H1 (cell line): ENCODE measurements around the gene GRHL3. TPM values are rescaled to one million over a fixed set of nuclear protein-coding genes. Genes with fewer than 3 reads are reported as not detected.

Source experiments
- CTCF ChIA-PET: fragments of 300-600 bp; sonication (Branson Sonifier 250); formaldehyde crosslinking; loops from one replicate; lab custom pipeline; 2021; ENCODE audit not compliant: partially characterized antibody; lab: Charles Lee
- POLR2A ChIA-PET: fragments of 300-600 bp; sonication (Branson Sonifier 250); formaldehyde crosslinking; loops from one replicate; lab custom pipeline; 2021; ENCODE audit warnings: inconsistent platforms; ENCODE audit not compliant: partially characterized antibody; lab: Charles Lee
- DNase-seq, 2 experiments: peaks; one replicate each; pipeline versions ENCODE4 v3.0.0 to v3.0.0-alpha.2; 2010 to 2022; ENCODE audit warnings: low spot score in 2 of 2, low read depth in 1 of 2, mixed read lengths in 1 of 2
- FAIRE-seq: peaks from 2 replicates; lab custom pipeline; 2011; peaks lifted over from hg19 to GRCh38; lab: Jason Lieb, UNC
- H2AFZ ChIP-seq: 2 replicates; pipeline ENCODE4 v1.8.1; 2012; ENCODE audit warnings: low read length, inconsistent platforms
- H2AK5ac ChIP-seq: 2 replicates; pipeline ENCODE4 v1.6.1; 2013; ENCODE audit warnings: low read depth, low read length
- H2BK120ac ChIP-seq: replicated peaks from 2 replicates; pipeline ENCODE3; 2013; ENCODE audit warnings: low read depth, low read length, inconsistent platforms
- H2BK12ac ChIP-seq: 2 replicates; pipeline ENCODE4 v1.6.1; 2013; ENCODE audit warnings: low read depth, low read length
- H2BK15ac ChIP-seq: 2 replicates; pipeline ENCODE4 v1.6.1; 2013; ENCODE audit warnings: low read length
- H2BK20ac ChIP-seq: 2 replicates; pipeline ENCODE4 v1.6.1; 2013; ENCODE audit warnings: low read length
- H2BK5ac ChIP-seq: 2 replicates; pipeline ENCODE4 v1.6.1; 2013; ENCODE audit warnings: low read depth, low read length
- H3K14ac ChIP-seq: 2 replicates; pipeline ENCODE4 v1.6.1; 2013; ENCODE audit warnings: inconsistent platforms; ENCODE audit not compliant: insufficient read length
- H3K18ac ChIP-seq: 2 replicates; pipeline ENCODE4 v1.6.1; 2013; ENCODE audit warnings: low read length; ENCODE audit errors: extremely low read depth
- H3K23ac ChIP-seq: 2 replicates; pipeline ENCODE4 v1.6.1; 2013; ENCODE audit warnings: inconsistent platforms; ENCODE audit not compliant: insufficient read length
- H3K23me2 ChIP-seq: 2 replicates; pipeline ENCODE4 v1.6.1; 2013; ENCODE audit warnings: low read depth, low read length
- H3K27ac ChIP-seq: 2 replicates; pipeline ENCODE4 v1.6.1; 2011; ENCODE audit warnings: low read depth, low read length, inconsistent platforms
- H3K27me3 ChIP-seq, 4 experiments: replicated peaks in 1 of 4; 1 replicate in 1 of 4; 2 replicates in 3 of 4; pipeline versions ENCODE4 v1.6.1 to v1.8.1; 2011 to 2013; ENCODE audit warnings: low read length in 3 of 4, mild to moderate bottlenecking in 3 of 4, inconsistent platforms in 2 of 4, mixed read lengths in 2 of 4, moderate library complexity in 1 of 4; ENCODE audit not compliant: control insufficient read depth in 3 of 4, insufficient read depth in 3 of 4; ENCODE audit errors: extremely low read depth in 1 of 4
- H3K36me3 ChIP-seq, 4 experiments: 2 replicates each; pipeline versions ENCODE4 v1.6.1 to v1.8.1; 2011 to 2013; ENCODE audit warnings: mild to moderate bottlenecking in 4 of 4, low read length in 3 of 4, moderate library complexity in 2 of 4, control low read depth in 1 of 4, inconsistent platforms in 1 of 4; ENCODE audit not compliant: insufficient read depth in 4 of 4, control insufficient read depth in 2 of 4
- H3K4ac ChIP-seq: replicated peaks from 2 replicates; pipeline ENCODE3; 2013; ENCODE audit warnings: low read length, low read depth, mixed read lengths, inconsistent platforms; ENCODE audit not compliant: insufficient read length
- H3K4me1 ChIP-seq, 4 experiments: replicated peaks in 1 of 4; 1 replicate in 1 of 4; 2 replicates in 3 of 4; pipeline versions ENCODE4 v1.6.1 to v1.8.1; 2011 to 2013; ENCODE audit warnings: low read length in 3 of 4, inconsistent platforms in 2 of 4, mixed read lengths in 1 of 4; ENCODE audit not compliant: insufficient read depth in 4 of 4, control insufficient read depth in 3 of 4
- H3K4me2 ChIP-seq, 2 experiments: 2 replicates each; pipeline versions ENCODE4 v1.6.1 to v1.8.1; 2011 to 2013; ENCODE audit warnings: low read depth in 2 of 2, low read length in 2 of 2, control low read depth in 1 of 2, inconsistent platforms in 1 of 2, mild to moderate bottlenecking in 1 of 2; ENCODE audit not compliant: insufficient read depth in 1 of 2
- H3K4me3 ChIP-seq, 4 experiments: fragments of 200-600, 300-600 bp in 1 of 4; sonication (generic), shearing (Covaris generic), sonication (Bioruptor Twin) in 1 of 4; 2 replicates each; pipeline versions ENCODE4 v1.5.1 to v1.8.1; 2011 to 2016; ENCODE audit warnings: low read length in 4 of 4, low read depth in 3 of 4, control low read depth in 2 of 4, inconsistent platforms in 2 of 4, mild to moderate bottlenecking in 2 of 4, mixed read lengths in 1 of 4, moderate library complexity in 1 of 4; ENCODE audit not compliant: insufficient read depth in 2 of 4; ENCODE audit errors: extremely low read depth in 1 of 4
- H3K56ac ChIP-seq: replicated peaks from 2 replicates; pipeline ENCODE3; 2013; ENCODE audit warnings: low read depth, mild to moderate bottlenecking, mixed read lengths, low read length, inconsistent platforms; ENCODE audit not compliant: insufficient read length
- H3K79me1 ChIP-seq: 2 replicates; pipeline ENCODE4 v1.6.1; 2013; ENCODE audit warnings: low read depth, low read length, control low read depth
- H3K79me2 ChIP-seq, 2 experiments: 2 replicates each; pipeline versions ENCODE4 v1.6.1 to v1.8.1; 2012 to 2013; ENCODE audit warnings: low read length in 2 of 2, mild to moderate bottlenecking in 2 of 2, inconsistent platforms in 1 of 2; ENCODE audit not compliant: insufficient read depth in 2 of 2, control insufficient read depth in 1 of 2
- H3K9ac ChIP-seq, 4 experiments: replicated peaks in 1 of 4; 1 replicate in 1 of 4; 2 replicates in 3 of 4; pipeline versions ENCODE4 v1.6.1 to v1.8.1; 2011 to 2013; ENCODE audit warnings: low read depth in 3 of 4, low read length in 3 of 4, control low read depth in 2 of 4, mild to moderate bottlenecking in 2 of 4, moderate library complexity in 2 of 4, inconsistent platforms in 1 of 4; ENCODE audit errors: extremely low read depth in 1 of 4
- H3K9me3 ChIP-seq, 2 experiments: 2 replicates each; pipeline versions ENCODE4 v1.6.1 to v1.8.1; 2012 to 2013; ENCODE audit warnings: mild to moderate bottlenecking in 2 of 2, moderate library complexity in 2 of 2, control low read depth in 1 of 2, inconsistent platforms in 1 of 2, low read depth in 1 of 2, low read length in 1 of 2, mixed read lengths in 1 of 2; ENCODE audit not compliant: insufficient read depth in 2 of 2
- H4K20me1 ChIP-seq, 2 experiments: replicated peaks in 1 of 2; 2 replicates each; pipeline versions ENCODE3 to v1.8.1; 2011 to 2013; ENCODE audit warnings: inconsistent platforms in 2 of 2, low read length in 2 of 2, mild to moderate bottlenecking in 1 of 2; ENCODE audit not compliant: insufficient read depth in 2 of 2, control insufficient read depth in 1 of 2
- H4K5ac ChIP-seq: 2 replicates; pipeline ENCODE4 v1.6.1; 2013; ENCODE audit warnings: low read length, low read depth, mixed read lengths, inconsistent platforms; ENCODE audit not compliant: insufficient read length
- H4K8ac ChIP-seq: 2 replicates; pipeline ENCODE4 v1.8.0; 2013; ENCODE audit warnings: mild to moderate bottlenecking, moderate library complexity, low read length, inconsistent platforms; ENCODE audit not compliant: insufficient read depth; ENCODE audit errors: extremely low read depth
- H4K91ac ChIP-seq: replicated peaks from 2 replicates; pipeline ENCODE3; 2013; ENCODE audit warnings: low read length, mixed read lengths, inconsistent platforms; ENCODE audit not compliant: insufficient read length
- ASH2L ChIP-seq: fragments of 200-600, 300-600 bp; sonication (generic); IDR thresholded peaks from one replicate; pipeline ENCODE4 v1.7.1; 2017; ENCODE audit warnings: low read length
- ATF2 ChIP-seq: IDR thresholded peaks from 2 replicates; pipeline ENCODE4 v1.6.1; 2012; ENCODE audit warnings: low read length, inconsistent platforms
- BACH1 ChIP-seq: IDR thresholded peaks from 2 replicates; pipeline ENCODE4 v1.6.1; 2012; ENCODE audit warnings: low read length, improper control_type of control experiment
- CBX8 ChIP-seq: fragments of 300-800, 300-1000 bp; sonication (generic); IDR thresholded peaks from 2 replicates; pipeline ENCODE4 v1.7.1; 2016; ENCODE audit warnings: low read depth, low read length, borderline replicate concordance
- EGR1 ChIP-seq: IDR thresholded peaks from 2 replicates; pipeline ENCODE4 v1.6.1; 2011; ENCODE audit warnings: low read depth, low read length, borderline replicate concordance
- HDAC6 ChIP-seq: IDR thresholded peaks from one replicate; pipeline ENCODE4 v1.7.1; 2012; ENCODE audit warnings: low read depth, mild to moderate bottlenecking, inconsistent platforms, low read length, moderate library complexity
- KDM1A ChIP-seq: fragments of 200-600, 300-600 bp; sonication (generic); IDR thresholded peaks from 2 replicates; pipeline ENCODE4 v1.7.1; 2016; ENCODE audit warnings: mild to moderate bottlenecking, low read length, borderline replicate concordance
- NANOG ChIP-seq: IDR thresholded peaks from 2 replicates; pipeline ENCODE4 v1.6.1; 2011; ENCODE audit warnings: low read length, low read depth, mild to moderate bottlenecking, inconsistent platforms; ENCODE audit not compliant: insufficient read depth, poor library complexity, severe bottlenecking
- POU5F1 ChIP-seq: IDR thresholded peaks from 2 replicates; pipeline ENCODE4 v1.6.1; 2011; ENCODE audit warnings: low read depth, mild to moderate bottlenecking, low read length, moderate library complexity
- SIRT6 ChIP-seq: IDR thresholded peaks from one replicate; pipeline ENCODE4 v1.7.1; 2012; ENCODE audit warnings: low read length, inconsistent platforms
- SIX5 ChIP-seq: IDR thresholded peaks from 2 replicates; pipeline ENCODE4 v1.6.1; 2011; ENCODE audit warnings: mild to moderate bottlenecking, low read depth, low read length
- TAF7 ChIP-seq: optimal IDR thresholded peaks from 2 replicates; pipeline ENCODE3; 2011; ENCODE audit warnings: low read depth, mild to moderate bottlenecking, inconsistent platforms, low read length, moderate library complexity, borderline replicate concordance
- YY1 ChIP-seq: IDR thresholded peaks from 2 replicates; pipeline ENCODE4 v1.6.1; 2011; ENCODE audit warnings: low read depth, mild to moderate bottlenecking, low read length
- WGBS, 2 experiments: shearing (Covaris generic) in 1 of 2; methylation state at CpG; one replicate each; pipeline versions ENCODE4 v1.1.6 to v1.1.7; 2013 to 2015; ENCODE audit warnings: low lambda C conversion rate in 2 of 2, mixed read lengths in 2 of 2, inconsistent platforms in 1 of 2, low coverage in 1 of 2, missing lambda C conversion rate in 1 of 2; ENCODE audit not compliant: insufficient replicate concordance in 2 of 2, insufficient coverage in 1 of 2, insufficient read length in 1 of 2; ENCODE audit errors: extremely low coverage in 1 of 2, missing lambda C conversion rate in 1 of 2; 5-methylcytosine and 5-hydroxymethylcytosine counted together
- polyA plus RNA-seq, 7 experiments: library from polyadenylated mRNA; depleted of rRNA in 3 of 7; stranded (reverse) in 5 of 7; unstranded in 2 of 7; fragments of >200 nt in 5 of 7; fragments of 200-250 nt in 2 of 7; gene quantifications; 1 replicate in 5 of 7; 2 replicates in 1 of 7; 4 replicates in 1 of 7; pipeline versions ENCODE4 v1.2.1 to v1.2.3, GENCODE V29; 2011 to 2013; ENCODE audit warnings: missing spikeins in 2 of 7, mixed read lengths in 2 of 7
- total RNA-seq: library from RNA; stranded (reverse); fragmentation: NEBNext Ultra II Directional; extraction: Animal tissue kit (Norgen Biotek cat#: 25700); gene quantifications from 2 replicates; pipeline ENCODE4 v1.2.1, GENCODE V29; 2021

GRHL3 gene
- total and polyA plus RNA-seq, 2 of the 8 experiments (the other 6 are each of a cell fraction or from before 2014, with no cell fraction given): 0.80 to 1.8 TPM

GRCh38 chr1:24361811-24362210, 42.7 kb downstream of the GRHL3 start:
- Histone ChIP-seq H4K8ac (no peak overlapping the region), H4K5ac (no peak overlapping the region), H2BK120ac (no peak overlapping the region), H3K79me2 (no peaks in the 10 kb centered on the region), H2AK5ac (no peak overlapping the region), H2BK20ac (no peak overlapping the region), H3K23me2 (no peaks in the 10 kb centered on the region), H3K56ac (no peak overlapping the region), H3K18ac (no peak overlapping the region), H2BK5ac (no peak overlapping the region), H2BK12ac (no peak overlapping the region), H3K4ac (no peak overlapping the region), H3K4me2 (no peak overlapping the region), H4K20me1 (no peaks in the 10 kb centered on the region), H3K9ac (no peak overlapping the region), H2AFZ (no peak overlapping the region), H3K79me1 (no peaks in the 10 kb centered on the region), H3K23ac (no peak overlapping the region), H3K27me3 (no peaks in the 10 kb centered on the region), H3K9me3 (no peaks in the 10 kb centered on the region), H3K36me3 (peaks cover 0 to 2% (median 1%) of the 10 kb centered on the region in 4 experiments; a peak in 2 of 8 replicates), H2BK15ac (no peak overlapping the region)
- no peak for FAIRE-seq
- WGBS, 2 experiments: 96% methylated on average over 3 of the region's 3 CpGs; no CpG with 5 or more reads in 1 of the 2 experiments
- CTCF ChIA-PET: interaction anchor here (0.9 to 3.6 kb wide), 4 partner anchors 11 to 30 kb away, joined by 3 to 13 read pairs (median 6); no protein-coding TSS in a partner anchor
- DNase-seq: no peak
- TF ChIP-seq NANOG (no peak), SIRT6 (no peak), TAF7 (no peak), EGR1 (no peak), ATF2 (no peak), CBX8 (no peak), YY1 (no peak), SIX5 (no peak), KDM1A (no peak), ASH2L (no peak), POU5F1 (no peak), BACH1 (no peak), HDAC6 (no peak)
- TF ChIP-seq, all 59 proteins: peak for 0
- Histone ChIP-seq H4K91ac (no peak overlapping the region), H3K14ac (no peak overlapping the region), H3K4me1 (no peaks in the 10 kb centered on the region; a peak in 2 of 7 replicates), H3K4me3 (no peak overlapping the region), H3K27ac (no peak overlapping the region)
- POLR2A ChIA-PET: no interaction called here
